COLO829 (cell line): Measurements from ENCODE around the gene TBC1D10A.
"Not testable (repeated sequence)": the region's sequence is repeated elsewhere in the genome, so short reads cannot be mapped to it uniquely, and the experiment has no call there.

ENCODE experiments used
- DNase-seq: peaks from one replicate; pipeline ENCODE4 v3.0.0; 2012; ENCODE audit warnings: low spot score

Gene TBC1D10A

DNA sequence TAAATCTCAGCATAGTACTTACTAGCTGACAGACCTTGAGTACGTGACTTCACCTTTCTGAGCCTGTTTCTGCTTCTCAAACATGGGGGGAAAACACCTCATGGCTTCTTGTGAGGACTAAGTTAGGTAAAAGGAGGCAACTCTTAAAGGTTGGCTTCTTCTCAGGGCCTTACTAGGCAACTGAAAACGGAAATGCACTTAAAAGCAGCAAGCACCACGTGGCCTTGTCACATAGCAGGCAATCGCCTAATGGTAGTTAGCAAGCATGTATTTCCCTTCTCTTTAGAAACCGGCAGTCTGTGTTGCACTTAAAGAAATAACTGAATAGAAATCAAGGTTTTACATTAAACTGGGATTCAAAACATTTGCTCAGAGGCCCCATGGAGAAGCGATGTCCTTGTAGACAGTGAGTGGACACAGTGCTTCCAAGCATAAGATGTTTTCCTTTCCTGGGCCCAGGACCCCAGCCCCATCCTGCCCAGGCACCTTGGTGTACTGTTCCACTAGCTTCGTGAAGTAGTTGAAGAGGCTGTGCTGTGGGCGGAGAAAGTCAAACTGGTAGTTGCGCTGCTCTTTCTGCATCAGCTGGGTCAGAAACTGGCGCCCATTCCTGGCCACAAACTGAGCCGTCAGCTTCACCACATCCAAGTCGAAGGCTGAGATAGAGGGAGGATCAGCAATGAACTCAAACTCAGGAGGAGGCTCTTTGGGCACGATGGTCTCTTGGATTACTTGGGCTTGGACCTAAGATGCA is 17.9 kb upstream of the TBC1D10A start:
- DNase-seq, result no peak

DNA sequence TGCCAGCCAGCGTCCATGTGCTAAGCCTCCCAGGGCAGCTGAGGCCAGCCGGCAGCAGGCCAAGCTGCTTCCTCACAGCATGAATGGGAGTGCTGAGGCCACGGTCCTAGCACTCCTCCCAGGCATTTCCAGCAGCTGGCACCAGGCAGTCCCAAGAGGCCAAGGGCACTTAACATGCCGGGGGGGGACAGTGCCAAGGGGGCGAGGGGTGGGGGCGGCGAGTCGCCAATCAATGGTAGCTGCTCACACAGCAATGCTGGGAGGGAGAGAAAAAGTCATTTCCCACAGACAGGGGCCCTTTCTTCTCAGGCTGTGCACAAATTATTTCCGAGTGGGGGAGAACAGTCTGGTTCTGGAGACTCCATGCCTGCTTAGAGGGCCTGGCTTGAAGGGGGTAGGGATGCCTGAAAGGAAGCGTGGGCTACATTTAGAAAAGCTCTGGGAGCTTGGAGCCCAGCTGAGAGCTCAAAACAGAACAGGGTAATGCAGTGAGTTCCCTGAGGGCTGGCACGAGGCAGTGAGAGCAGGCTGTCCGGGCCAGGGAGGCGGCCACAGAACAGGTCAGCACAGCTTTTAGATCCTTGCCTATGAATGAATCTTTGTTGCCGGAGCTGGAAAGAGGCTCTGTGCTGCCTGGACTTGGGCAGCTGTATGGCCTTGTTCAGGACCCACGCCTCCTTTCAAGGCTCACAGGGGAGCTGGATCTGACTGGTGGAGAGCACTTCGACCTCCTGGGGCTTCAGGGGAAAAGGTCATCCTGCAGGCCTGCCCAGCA is 14.4 kb upstream of the TBC1D10A start:
- DNase-seq, result peak; percentile 97

DNA sequence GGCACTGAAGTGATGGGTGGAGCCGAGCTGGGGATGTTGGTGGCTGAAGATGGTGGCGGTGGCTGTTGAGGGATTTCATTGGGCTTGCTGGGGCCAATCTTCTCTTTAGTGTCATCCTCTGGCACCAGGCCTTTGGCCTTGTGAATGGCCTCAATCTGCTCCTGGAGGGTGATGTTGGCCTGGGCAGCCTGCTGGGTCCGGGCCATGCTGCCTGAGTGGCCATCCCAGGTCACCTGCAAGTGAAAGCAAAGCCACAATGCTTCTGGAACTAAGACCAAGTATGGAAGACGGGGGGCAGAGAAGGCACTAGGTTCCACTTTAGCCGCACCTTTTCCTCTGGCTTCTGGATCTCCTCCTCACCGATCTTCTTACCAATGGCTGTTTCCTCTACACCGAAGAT is 12.1 kb upstream of the TBC1D10A start:
- no peak for DNase-seq

DNA sequence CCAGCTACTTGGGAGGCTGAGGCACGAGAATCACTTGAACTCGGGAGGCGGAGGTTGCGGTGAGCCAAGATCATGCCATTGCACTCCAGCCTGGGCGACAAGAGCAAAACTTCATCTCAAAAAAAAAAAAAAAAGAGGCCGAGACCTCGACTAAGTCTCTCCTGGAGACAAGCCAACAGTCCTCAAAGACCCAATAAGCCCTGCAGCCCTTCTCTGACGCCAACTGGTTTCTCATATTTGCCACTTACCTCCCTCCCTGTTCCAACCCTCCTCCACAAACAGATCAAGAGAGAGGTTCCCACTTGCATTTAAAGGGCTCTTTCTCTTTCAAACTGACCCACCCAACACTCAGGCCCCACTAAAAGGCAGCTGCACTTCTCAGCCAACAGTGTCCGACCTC is 11.6 kb upstream of the TBC1D10A start:
- not testable (repeated sequence) for DNase-seq

DNA sequence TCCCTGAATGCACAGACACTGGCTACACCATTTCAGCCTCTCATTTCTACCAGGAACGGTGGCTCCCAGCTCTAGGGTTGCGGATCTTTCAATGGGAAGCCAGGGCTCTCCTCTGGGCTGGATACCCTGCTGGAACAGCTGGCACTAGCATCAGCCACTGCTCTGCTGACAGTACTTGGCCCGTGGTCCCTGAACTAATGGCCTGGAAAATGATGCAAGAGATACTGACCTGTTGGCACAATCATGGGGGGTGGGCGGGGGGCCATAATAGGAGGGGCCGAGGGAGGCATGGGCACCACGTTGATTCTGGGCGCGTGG is 10.7 kb upstream of the TBC1D10A start:
- no peak for DNase-seq

DNA sequence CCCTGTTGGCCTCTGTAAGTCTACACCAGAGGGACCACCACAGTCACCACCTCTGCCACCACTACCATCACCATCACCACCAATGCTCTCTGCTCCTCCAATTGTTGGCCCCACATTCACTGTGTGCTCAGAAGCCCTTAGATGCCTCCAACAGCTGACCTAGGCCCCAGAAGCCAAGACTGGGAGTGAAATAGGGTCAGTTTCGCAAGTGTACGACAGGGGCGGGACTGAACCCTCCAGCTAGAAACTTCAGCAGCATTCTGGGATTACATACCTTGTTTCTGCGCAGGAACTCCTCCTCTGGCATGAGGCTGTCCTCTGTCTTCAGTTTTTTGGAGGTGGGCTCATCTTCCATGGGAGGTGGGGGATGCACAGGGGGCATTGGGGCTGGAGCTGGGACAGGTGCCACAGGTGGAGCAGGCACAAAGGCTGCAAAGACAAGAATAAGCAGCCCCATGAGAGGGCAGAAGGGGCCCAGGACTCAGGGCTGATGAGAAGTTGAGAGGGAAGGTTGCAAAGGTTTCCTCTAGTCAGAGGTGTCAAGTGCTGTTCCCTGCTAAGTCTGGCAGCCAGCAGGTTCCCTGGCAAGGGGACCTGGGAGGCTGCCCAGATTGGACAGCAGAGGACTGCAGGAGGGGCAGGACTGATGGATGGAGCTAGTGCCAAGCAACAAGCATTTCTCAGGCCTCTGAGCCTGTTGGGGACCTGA is 10.2 kb upstream of the TBC1D10A start:
- DNase-seq, result no peak

DNA sequence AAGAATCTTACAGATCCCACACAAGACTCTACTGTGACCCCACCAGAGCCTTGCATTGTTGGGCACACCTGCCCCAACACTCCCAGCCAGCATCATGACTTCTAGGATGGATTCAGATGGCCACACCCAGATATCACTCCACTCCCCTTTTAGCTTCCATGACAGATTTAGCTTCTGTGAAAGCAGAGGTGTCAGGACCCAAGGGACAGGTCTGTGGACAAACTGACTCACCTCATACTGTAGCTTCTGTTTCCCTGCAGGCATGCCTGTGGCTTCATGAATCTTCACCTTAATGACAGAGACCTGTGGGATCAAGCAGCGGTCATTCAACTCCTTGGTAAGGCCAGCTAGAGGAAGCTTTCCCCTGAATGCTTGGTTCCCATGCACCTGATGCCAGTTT is 8.5 kb upstream of the TBC1D10A start:
- DNase-seq, result no peak

DNA sequence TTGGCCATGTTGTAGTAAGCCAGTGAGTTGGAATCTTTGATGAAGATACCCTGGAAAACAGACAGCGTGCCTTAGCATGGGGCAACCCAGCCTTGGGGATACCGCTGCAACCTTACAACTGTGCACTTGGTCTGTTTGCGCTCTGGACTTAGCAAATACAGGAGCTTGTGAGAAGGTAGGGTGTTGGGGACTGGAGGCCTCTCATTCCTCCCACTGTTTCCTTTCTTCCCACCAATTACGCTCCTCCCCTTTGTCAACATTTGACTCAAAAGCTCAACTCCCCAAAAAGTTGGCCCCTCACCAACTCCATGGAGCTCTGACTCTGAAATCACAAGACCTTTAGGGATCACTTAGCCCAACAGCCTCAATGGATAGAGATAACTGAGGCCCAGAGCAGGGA is 7.9 kb upstream of the TBC1D10A start:
- DNase-seq, result no peak

DNA sequence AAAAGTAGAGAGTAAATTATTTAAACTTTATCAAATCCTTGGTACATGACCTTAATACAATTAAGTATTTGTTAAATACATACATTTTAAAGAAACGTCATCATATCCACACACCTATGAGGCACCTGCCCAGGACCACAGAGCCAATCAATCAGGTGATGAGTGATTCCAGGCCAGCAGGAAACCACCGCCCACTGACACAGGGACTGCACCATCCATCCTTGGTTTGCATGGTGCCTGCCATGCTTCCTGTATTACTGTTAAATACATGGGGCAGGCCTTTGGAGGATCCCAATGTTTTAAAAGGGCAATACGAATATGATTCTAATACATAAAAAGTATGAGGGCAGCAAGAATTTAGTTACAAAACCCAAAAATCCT is 7.0 kb upstream of the TBC1D10A start:
- no peak for DNase-seq

DNA sequence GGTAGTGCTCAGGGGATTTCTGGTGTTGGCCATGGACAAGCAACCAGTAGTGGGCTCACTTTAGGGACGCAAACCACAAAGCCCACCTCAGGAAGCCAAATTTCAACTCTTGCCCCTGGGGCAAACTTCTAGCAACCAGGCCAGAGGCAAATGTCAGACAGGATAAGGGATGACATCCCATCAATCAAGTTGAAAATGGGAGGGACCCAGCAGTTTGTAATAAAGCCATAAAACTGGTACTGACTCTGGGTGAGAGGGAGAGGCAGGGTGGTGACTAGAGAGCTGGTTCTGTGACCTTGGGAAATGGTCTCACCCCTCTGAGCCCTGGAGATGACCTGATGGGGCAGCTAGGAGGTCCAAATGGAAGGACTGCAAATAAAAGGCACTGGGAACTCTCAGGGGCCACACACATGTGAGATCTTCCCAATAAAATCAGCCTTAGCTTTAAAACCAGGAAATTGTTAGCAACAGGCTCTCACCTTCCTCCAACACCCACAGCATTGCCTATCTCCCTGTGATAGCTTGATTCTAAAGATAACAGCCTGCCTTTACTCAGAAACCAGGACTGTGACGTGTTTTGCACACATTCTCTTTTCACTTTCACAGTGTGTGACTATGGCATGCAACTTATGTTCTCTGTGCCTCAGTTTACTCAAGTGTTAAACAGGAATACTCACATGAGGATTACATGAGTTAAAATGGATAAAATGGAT is 6.4 kb upstream of the TBC1D10A start:
- DNase-seq, result peak; percentile 90

DNA sequence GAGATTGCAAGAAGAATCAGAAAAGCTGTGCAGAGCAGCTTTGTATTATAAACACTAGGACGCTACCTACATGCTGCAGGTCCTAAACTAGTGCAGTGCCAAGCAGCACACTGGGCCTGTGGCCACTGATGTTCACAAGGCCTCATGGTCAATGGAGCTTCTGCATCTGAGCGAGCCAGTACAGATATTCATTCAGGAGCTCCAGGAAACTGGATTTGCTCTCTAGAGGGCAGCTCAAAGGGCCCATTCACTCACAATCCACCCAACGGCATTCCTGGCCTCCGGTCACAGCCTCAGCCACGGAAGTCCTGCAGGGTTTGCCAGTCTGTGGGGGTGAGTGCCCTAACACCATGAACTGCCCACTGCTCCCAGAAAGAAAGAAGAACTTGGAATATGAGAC is 5.8 kb upstream of the TBC1D10A start:
- DNase-seq, result peak; percentile 98

DNA sequence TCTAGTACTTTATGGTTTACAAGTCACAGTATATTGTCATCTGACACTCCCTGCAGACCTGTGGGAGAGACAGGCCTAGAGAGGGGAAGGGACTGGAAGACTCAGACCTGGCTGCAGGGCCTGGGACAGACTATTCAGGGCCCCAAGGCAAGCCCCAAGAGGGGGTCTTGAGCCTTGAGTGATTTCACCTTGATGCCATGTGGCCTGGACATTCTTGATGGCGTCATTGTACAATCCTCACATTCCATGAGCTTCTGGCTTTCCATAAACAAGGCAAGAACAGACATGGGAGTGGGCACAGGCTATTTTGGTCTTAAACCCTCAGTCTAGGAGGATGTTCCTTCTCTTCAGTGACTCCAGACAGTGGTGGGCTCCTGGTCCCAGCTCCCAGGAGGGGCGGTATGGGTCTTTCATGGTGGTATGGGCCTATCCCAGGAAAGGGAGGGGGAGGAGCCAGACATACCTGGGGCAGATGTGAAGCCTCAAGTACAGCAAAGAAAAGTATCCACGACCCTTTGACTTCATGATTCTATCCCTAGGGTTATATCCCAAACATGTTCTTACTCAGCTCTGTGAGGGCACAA is 1.8 kb upstream of the TBC1D10A start:
- no peak for DNase-seq

DNA sequence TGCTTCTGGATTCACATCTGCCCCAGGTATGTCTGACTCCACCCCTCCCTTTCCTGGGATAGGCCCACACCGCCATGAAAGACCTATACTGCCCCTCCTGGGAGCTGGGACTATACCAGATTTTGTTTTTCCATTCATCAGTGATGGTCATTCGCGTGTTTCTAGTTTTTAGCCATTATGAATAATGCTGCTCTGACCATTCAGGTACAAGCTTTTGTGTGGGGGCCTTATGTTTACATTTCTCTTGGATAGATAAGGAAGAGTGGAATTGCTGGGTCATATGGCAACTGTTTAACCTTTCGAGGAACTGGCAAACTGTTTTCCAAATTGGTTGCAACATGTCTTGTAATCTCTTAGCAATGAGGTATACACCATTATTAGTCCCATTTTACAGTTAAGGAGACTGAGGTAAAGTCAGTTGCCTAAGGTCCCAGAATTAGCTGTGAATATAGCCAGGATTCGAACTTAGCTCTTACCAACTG is 1.2 kb upstream of the TBC1D10A start:
- no peak for DNase-seq

DNA sequence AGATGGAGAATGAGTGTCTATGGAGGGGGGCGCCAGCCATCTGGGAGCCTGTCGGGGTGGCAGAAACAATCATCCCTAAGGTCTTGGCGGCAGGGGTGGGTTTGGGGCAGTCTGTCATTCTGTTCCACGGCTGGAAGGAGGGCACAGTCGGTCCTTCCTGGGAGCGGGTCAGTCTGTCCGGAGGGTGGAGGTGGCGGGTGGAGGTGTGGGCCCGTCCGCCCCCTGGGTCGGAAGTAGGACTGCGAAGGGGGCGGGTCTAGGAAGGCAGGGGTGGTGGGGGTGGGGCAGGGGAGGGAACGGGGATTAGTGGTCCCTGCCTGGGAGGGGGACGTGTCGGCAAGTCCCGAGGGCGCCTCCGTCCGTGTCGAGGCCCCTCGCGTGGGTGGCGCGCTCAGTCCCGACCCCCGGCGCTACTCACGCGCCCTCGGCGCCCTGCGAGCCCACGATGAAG is 461 bp downstream of the TBC1D10A start:
- no peak for DNase-seq

DNA sequence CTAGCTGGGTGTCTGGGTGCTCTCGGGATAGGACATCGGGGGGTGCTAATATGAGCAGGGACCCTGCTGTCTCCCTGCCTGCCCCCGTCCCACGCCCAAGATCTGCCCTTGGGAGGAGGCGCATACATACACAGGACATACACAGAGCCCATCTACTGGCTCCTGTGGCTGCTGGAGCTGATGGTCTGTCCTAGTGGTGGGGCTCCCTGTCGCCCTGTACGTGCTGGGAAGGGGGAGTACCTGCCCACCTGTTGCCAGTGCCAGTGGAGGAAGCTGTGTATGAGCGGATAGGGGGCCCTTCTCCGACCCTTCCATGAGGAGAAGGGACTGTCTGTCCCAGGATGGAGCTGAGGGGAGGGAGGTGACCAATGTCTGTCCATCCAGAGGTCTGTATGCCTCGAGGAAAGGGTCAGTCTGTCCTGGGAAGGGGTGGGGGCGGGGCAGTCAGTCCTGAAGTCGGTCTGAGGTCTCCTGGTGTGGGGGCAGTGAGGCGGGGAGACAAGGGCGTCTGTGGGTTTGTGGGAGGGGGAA is 952 bp downstream of the TBC1D10A start:
- no peak for DNase-seq

DNA sequence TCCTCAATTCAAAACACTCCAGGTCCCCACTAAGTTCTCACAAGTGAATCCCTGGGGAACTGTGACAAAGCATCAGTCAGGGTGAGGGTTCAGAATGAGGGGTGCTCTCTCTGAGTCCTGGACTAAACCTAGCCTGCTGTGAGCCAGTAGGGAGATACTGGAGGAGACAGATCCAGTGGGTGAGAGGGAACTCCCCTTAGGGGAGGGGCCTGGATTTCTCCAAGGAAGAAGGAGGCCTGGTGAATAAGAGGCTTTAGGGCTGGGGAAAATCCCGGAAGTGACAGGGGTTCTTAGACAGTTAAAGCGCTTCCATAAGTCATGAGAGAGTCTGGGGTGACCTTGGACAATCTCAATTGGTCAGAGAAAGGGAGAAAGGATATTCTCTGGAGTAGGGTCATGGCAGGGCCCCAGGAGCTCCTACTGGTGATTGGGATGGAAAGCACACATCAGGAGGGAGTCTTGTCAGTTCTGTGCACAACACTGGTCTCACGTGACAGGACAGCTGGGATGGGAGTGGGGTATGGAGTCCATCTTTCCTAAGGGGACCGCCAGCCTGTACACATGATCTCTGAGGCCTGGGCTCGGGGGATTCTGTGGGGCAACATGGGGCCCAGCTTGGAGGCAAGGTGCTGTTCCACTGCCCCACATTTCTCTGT is 1.5 kb downstream of the TBC1D10A start:
- peak; percentile 89 for DNase-seq

DNA sequence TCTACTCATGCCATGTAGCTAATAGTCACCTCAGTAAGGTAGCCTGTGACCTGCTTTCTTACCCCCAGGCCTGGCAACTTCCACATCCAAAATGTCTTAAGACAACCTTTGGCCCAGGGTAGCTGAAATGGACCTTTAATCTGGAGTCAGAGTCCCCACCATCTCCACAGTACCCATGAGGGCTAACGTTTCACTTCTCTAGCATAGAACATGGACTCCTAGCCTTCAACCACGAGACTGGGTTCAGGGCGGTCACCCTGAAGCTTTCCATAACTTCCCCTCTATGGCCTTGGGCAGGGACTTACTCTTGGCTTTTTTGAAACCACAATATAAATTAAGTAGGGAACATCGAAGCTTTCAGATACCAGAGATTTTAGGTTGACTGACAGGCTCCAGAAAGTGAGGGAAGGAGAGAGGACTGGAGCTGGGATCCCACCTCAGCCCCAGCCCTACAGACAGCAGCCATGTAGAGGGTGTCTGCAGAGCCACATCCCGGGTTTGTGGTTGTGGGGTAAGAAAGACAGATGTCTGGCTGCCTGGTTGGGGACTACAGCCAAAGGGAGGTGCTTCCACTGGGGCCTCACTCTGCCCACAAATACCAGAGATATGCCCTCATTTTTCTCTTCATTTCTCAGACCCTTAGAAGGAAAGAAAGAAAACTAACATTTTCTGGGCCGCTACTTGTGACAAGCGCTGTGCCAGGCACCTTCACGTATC is 2.6 kb downstream of the TBC1D10A start:
- no peak for DNase-seq

DNA sequence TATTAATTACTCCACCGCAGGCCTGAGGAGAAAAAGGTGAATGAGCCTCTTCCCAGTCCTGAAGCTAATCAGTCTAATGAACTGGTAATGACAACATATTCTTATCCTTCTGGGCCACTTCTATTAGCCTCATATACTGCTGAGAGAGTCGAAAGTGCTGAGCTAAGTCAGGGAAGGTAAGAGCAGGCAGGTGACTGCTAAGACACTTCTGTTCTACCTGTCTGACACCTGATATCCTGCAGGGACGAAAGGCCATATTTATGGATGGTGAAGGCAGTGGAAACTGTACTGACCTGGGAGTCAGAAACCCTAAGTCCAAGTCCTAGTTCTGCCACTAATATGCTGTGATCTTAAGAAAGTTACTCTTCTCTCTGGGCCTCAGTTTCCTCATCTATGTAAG is 3.5 kb downstream of the TBC1D10A start:
- DNase-seq, result no peak

DNA sequence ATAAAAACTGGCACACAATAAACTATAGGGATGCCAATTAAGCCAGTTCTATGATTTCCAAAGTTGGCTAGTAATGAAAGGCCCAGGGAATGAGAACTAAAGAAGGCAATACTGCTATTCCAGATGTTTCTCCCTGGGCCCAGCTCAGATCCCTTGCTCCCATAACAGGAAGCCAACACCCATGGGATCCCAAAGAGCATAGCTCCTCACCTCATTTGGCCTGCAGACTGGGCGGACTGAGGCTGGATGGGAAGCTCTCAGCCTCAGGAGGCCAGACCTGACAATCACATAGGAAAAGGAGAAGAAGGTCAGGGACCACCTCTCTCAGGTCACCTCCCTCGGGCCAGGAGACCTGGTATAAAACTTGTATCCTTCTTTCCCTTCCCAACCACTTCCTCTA is 5.3 kb downstream of the TBC1D10A start:
- DNase-seq, result no peak

DNA sequence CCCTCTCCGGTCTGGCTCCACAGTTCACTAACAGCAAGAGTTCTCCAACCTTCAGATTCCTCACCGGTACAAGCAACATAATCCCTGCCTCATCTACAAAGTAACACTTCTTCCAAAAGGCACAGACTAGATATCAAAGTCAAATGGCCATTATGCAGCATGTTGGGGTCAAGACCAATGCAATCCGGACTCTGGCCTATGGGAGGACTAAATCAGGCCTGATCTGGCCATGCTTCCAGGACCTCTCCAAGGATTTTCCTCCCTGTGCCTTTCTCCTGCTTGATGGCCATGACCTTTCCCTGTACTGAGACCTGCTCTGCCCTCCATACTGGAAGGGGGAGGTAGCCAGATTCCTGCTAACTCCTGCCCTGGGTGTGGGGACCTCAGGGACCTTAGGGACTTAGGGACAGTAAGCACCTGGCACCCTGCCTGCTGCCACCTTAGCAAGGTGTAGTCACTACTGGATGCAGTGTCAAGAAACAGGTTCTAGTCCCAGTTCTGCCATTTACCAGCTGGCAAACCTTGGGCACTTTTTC is 6.7 kb downstream of the TBC1D10A start:
- no peak for DNase-seq
